Sigmoid colon (tissue), 4 donors: Measurements from ENCODE around the gene TMEM45B.

ENCODE experiments used
- POLR2A ChIP-seq, 2 donors: fragments of 450-650 bp; IDR thresholded peaks; one replicate each; pipeline ENCODE4 v1.6.1; 2016; ENCODE audit warnings: antibody characterized with exemption in 2 of 2, mild to moderate bottlenecking in 2 of 2, moderate library complexity in 2 of 2
- POLR2AphosphoS5 ChIP-seq, 4 donors: sonication (generic); formaldehyde crosslinking; IDR thresholded peaks; one replicate each; pipeline ENCODE4 v1.6.1; 2017; ENCODE audit warnings: antibody characterized with exemption in 4 of 4

DNA sequence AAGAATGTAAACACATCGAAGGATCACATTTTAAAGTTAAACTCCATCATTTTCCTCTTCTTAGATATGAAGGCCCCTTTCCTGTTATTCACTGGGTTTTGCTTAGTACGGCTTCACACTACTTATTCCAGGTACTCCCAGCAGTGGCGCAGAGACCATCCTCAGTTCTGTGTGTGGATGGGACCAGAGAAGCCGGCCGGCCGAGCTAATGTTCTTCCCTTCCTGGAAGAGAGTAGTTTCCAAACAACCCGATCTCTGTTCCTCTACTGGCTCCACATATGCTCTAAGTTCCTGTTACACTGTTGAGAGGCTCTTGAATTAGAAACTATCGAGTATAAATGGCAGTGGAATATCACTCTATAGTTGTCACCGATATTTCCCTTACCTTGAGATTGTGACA, 80.4 kb downstream of the TMEM45B start:
- TF ChIP-seq POLR2A (IDR thresholded peaks at IDR 0.05) (no peak), POLR2AphosphoS5 (IDR thresholded peaks at IDR 0.05) (no peak)
